ENCODE measurements around the gene SH3BP5.

SH3BP5 gene

GRCh38 chr3:15347063-15347736, 14.8 kb upstream of the SH3BP5 start:
- no peak for DNase-seq

- no peak for DNase-seq
Observed at GRCh38 chr3:15346516-15346915, 14.1 kb upstream of the SH3BP5 start.

- no peak for DNase-seq
Observed at GRCh38 chr3:15345608-15346137, 13.3 kb upstream of the SH3BP5 start.

- no peak for DNase-seq
Observed at GRCh38 chr3:15345066-15345607, 12.8 kb upstream of the SH3BP5 start.

- no peak for DNase-seq
Observed at GRCh38 chr3:15342945-15343344, 10.6 kb upstream of the SH3BP5 start.

GRCh38 chr3:15342246-15342645, 9.9 kb upstream of the SH3BP5 start:
- no peak for DNase-seq

GRCh38 chr3:15341030-15341726, 8.8 kb upstream of the SH3BP5 start:
- DNase-seq, result no peak

- no peak for DNase-seq
Observed at GRCh38 chr3:15339786-15340215, 7.4 kb upstream of the SH3BP5 start.

- DNase-seq, result no peak
Observed at GRCh38 chr3:15339001-15339400, 6.6 kb upstream of the SH3BP5 start.

- no peak for DNase-seq
Observed at GRCh38 chr3:15337963-15338362, 5.6 kb upstream of the SH3BP5 start.

- no peak for DNase-seq
Observed at GRCh38 chr3:15336057-15336456, 3.7 kb upstream of the SH3BP5 start.

- DNase-seq, result no peak
Observed at GRCh38 chr3:15333956-15334263, 1.5 kb upstream of the SH3BP5 start.

GRCh38 chr3:15333099-15333955, 941 bp upstream of the SH3BP5 start:
- no peak for DNase-seq

- DNase-seq, result peak; percentile 36
Observed at GRCh38 chr3:15331606-15332404, 581 bp downstream of the SH3BP5 start.

GRCh38 chr3:15331072-15331605, 1.2 kb downstream of the SH3BP5 start:
- no peak for DNase-seq

GRCh38 chr3:15330031-15330596, 2.3 kb downstream of the SH3BP5 start:
- no peak for DNase-seq

GRCh38 chr3:15329046-15330005, 3.1 kb downstream of the SH3BP5 start:
- no peak for DNase-seq

- DNase-seq, result no peak
Observed at GRCh38 chr3:15327941-15328340, 4.4 kb downstream of the SH3BP5 start.

- DNase-seq, result no peak
Observed at GRCh38 chr3:15326673-15327072, 5.7 kb downstream of the SH3BP5 start.

GRCh38 chr3:15326037-15326436, 6.3 kb downstream of the SH3BP5 start:
- no peak for DNase-seq

GRCh38 chr3:15325228-15325627, 7.2 kb downstream of the SH3BP5 start:
- no peak for DNase-seq

Data from activated CD4-positive, alpha-beta T cell treated with anti-CD3 and anti-CD28 coated beads for 1 hour (primary cell).